Measurements from ENCODE around the gene BTN3A1.
"Not testable (repeated sequence)": the region's sequence is repeated elsewhere in the genome, so short reads cannot be mapped to it uniquely, and the experiment has no call there.

- TF ChIP-seq CTCF (IDR thresholded peaks at IDR 0.05; ENCODE audit: insufficient read depth, low read length); GABPA (IDR thresholded peaks at IDR 0.05; ENCODE audit: low read depth); REST (IDR thresholded peaks at IDR 0.05; ENCODE audit: insufficient replicate concordance, low read depth); POLR2AphosphoS5 (IDR thresholded peaks at IDR 0.05; ENCODE audit: low read depth): not testable (repeated sequence)
Observed at GRCh38 chr6:26378143-26378542, 23.9 kb upstream of the BTN3A1 start.
